ENCODE measurements around the gene OAS3.
"Not testable (repeated sequence)": the region's sequence is repeated elsewhere in the genome, so short reads cannot be mapped to it uniquely, and the experiment has no call there.

Gene OAS3

GRCh38 chr12:112987561-112987960 is 49.3 kb downstream of the OAS3 start:
- DNase-seq: no peak

GRCh38 chr12:112988224-112988623 is 50.0 kb downstream of the OAS3 start:
- DNase-seq: no peak

GRCh38 chr12:112988823-112989385 is 50.6 kb downstream of the OAS3 start:
- not testable (repeated sequence) for DNase-seq

GRCh38 chr12:112989806-112990205 is 51.5 kb downstream of the OAS3 start:
- no peak for DNase-seq

GRCh38 chr12:112992541-112993398 is 54.5 kb downstream of the OAS3 start:
- DNase-seq: peak; percentile 22

GRCh38 chr12:112995008-112995407 is 56.7 kb downstream of the OAS3 start:
- DNase-seq: no peak

- no peak for DNase-seq
Measured at GRCh38 chr12:112996501-112996900, 58.2 kb downstream of the OAS3 start.

- DNase-seq: no peak
Measured at GRCh38 chr12:112997506-112997905, 59.2 kb downstream of the OAS3 start.

GRCh38 chr12:112998987-112999767 is 60.9 kb downstream of the OAS3 start:
- DNase-seq: no peak

- no peak for DNase-seq
Measured at GRCh38 chr12:113000433-113000832, 62.2 kb downstream of the OAS3 start.

GRCh38 chr12:113002155-113002554 is 63.9 kb downstream of the OAS3 start:
- DNase-seq: no peak

GRCh38 chr12:113002676-113003075 is 64.4 kb downstream of the OAS3 start:
- DNase-seq: no peak

GRCh38 chr12:113003636-113004035 is 65.4 kb downstream of the OAS3 start:
- no peak for DNase-seq

GRCh38 chr12:113005762-113006161 is 67.5 kb downstream of the OAS3 start:
- no peak for DNase-seq

- DNase-seq: no peak
Measured at GRCh38 chr12:113006206-113006605, 67.9 kb downstream of the OAS3 start.

GRCh38 chr12:113006641-113007040 is 68.4 kb downstream of the OAS3 start:
- DNase-seq: no peak

- DNase-seq: no peak
Measured at GRCh38 chr12:113007166-113007565, 68.9 kb downstream of the OAS3 start.

GRCh38 chr12:113010701-113011100 is 72.4 kb downstream of the OAS3 start:
- no peak for DNase-seq

GRCh38 chr12:113014565-113014964 is 76.3 kb downstream of the OAS3 start:
- no peak for DNase-seq

- DNase-seq: no peak
Measured at GRCh38 chr12:113016796-113017195, 78.5 kb downstream of the OAS3 start.

- no peak for DNase-seq
Measured at GRCh38 chr12:113019025-113019424, 80.8 kb downstream of the OAS3 start.

- no peak for DNase-seq
Measured at GRCh38 chr12:113021500-113021899, 83.2 kb downstream of the OAS3 start.
